ENCODE measurements around the gene TMEM236.

GRCh38 chr10:17743437-17743836, 8.6 kb upstream of the TMEM236 start:
- TF ChIP-seq SRSF1 (IDR thresholded peaks at IDR 0.05; ENCODE audit: low read depth, low read length) = no peak
- no peak for TF ChIP-seq SP1 (CRISPR knock-in tag; IDR thresholded peaks at IDR 0.05)
- no peak for TF ChIP-seq POLR2A (conservative IDR thresholded peaks at IDR 0.05)
- no peak for TF ChIP-seq CBX8 (IDR thresholded peaks at IDR 0.05; ENCODE audit: borderline replicate concordance, extremely low read depth, low read depth, low read length, poor library complexity, severe bottlenecking)
- TF ChIP-seq EGR1 (conservative IDR thresholded peaks at IDR 0.05) = no peak
- TF ChIP-seq SRSF7 (optimal IDR thresholded peaks at IDR 0.05; ENCODE audit: low read depth, low read length) = no peak
- TF ChIP-seq GATA2 (CRISPR knock-in tag; IDR thresholded peaks at IDR 0.05) = no peak
- no peak for TF ChIP-seq CBFB (CRISPR knock-in tag; IDR thresholded peaks at IDR 0.05)
- no peak for TF ChIP-seq NCOA2 (IDR thresholded peaks at IDR 0.05; ENCODE audit: partially characterized antibody in 2 of 2)
- no peak for TF ChIP-seq LARP7 (IDR thresholded peaks at IDR 0.05)
- no peak for TF ChIP-seq CTCF (IDR thresholded peaks at IDR 0.05 in 2 of 3, conservative IDR thresholded peaks at IDR 0.05 in 1 of 3; ENCODE audit: insufficient read depth in 2 of 3, low read depth in 1 of 3, low read length in 3 of 3)
